Fibroblast of the aortic adventitia (primary cell): ENCODE measurements around the gene RADIL. TPM values are rescaled to one million over a fixed set of nuclear protein-coding genes. Genes with fewer than 3 reads are reported as not detected.
"Not testable (repeated sequence)": the region's sequence is repeated elsewhere in the genome, so short reads cannot be mapped to it uniquely, and the experiment has no call there.

Source experiments
- DNase-seq: peaks from one replicate; pipeline ENCODE4 v3.0.0-alpha.2; 2010; ENCODE audit warnings: low read depth
- H3K4me3 ChIP-seq: 2 replicates; pipeline ENCODE4 v1.5.1; 2011; ENCODE audit warnings: low read depth, mild to moderate bottlenecking, control low read depth, low read length, moderate library complexity
- CTCF ChIP-seq: IDR thresholded peaks from 2 replicates; pipeline ENCODE4 v1.5.1; 2011; ENCODE audit warnings: mild to moderate bottlenecking, low read length, control low read depth, inconsistent platforms; ENCODE audit not compliant: insufficient read depth
- total RNA-seq: library from RNA; depleted of rRNA; stranded (reverse); fragments of >200 nt; gene quantifications from 2 replicates; pipeline ENCODE4 v1.2.3, GENCODE V29; 2012; ENCODE audit warnings: low replicate concordance

Gene RADIL
- total RNA-seq, 1 donor, result 1.4 TPM

GRCh38 chr7:4808026-4808425 lies 75.5 kb downstream of the RADIL start:
- H3K4me3 ChIP-seq, result no peak overlapping the region
- DNase-seq, result no peak
- no peak for TF ChIP-seq CTCF

- TF ChIP-seq CTCF, result no peak
- no peak for DNase-seq
- no peak overlapping the region for H3K4me3 ChIP-seq
Observed at GRCh38 chr7:4807598-4808016, 75.9 kb downstream of the RADIL start.

- DNase-seq, result no peak
- H3K4me3 ChIP-seq, result no peak overlapping the region
- no peak for TF ChIP-seq CTCF
Observed at GRCh38 chr7:4806983-4807597, 76.4 kb downstream of the RADIL start.

- H3K4me3 ChIP-seq, result no peak overlapping the region
- no peak for DNase-seq
- no peak for TF ChIP-seq CTCF
Observed at GRCh38 chr7:4805984-4806300, 77.6 kb downstream of the RADIL start.

- TF ChIP-seq CTCF, result no peak
- DNase-seq, result no peak
- no peak overlapping the region for H3K4me3 ChIP-seq
Observed at GRCh38 chr7:4805110-4805983, 78.2 kb downstream of the RADIL start.

GRCh38 chr7:4803397-4804241 lies 79.9 kb downstream of the RADIL start:
- H3K4me3 ChIP-seq, result no peak overlapping the region
- TF ChIP-seq CTCF, result no peak
- no peak for DNase-seq

GRCh38 chr7:4802577-4802976 lies 80.9 kb downstream of the RADIL start:
- not testable (repeated sequence) for H3K4me3 ChIP-seq, DNase-seq
